AG08396 (cell line): ENCODE measurements around the gene EPB41L4B.
"Not testable (repeated sequence)": the region's sequence is repeated elsewhere in the genome, so short reads cannot be mapped to it uniquely, and the experiment has no call there.

Experiments
- DNase-seq: peaks from one replicate; pipeline ENCODE4 v3.0.0; 2012; ENCODE audit warnings: low spot score, mixed read lengths

Gene EPB41L4B

DNA sequence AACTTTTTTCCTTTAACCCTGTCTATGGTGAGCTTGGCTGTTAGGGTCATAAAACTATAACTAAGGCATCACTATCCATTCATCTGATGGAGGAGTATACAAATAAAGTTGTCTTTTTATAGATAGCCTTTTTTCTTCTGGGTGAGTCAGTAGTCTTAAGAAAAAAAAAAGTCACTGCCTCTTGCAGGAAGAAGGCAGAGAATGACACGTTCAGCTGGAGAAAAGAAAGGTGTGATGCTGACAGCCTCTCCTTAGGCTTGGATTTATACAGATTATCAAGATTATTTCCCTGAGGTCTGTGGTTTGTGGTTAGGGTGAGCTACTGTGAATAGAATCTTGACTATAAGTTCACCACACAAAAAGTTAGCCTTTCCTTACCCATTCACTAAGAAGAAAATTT lies 23.0 kb downstream of the EPB41L4B start:
- no peak for DNase-seq

DNA sequence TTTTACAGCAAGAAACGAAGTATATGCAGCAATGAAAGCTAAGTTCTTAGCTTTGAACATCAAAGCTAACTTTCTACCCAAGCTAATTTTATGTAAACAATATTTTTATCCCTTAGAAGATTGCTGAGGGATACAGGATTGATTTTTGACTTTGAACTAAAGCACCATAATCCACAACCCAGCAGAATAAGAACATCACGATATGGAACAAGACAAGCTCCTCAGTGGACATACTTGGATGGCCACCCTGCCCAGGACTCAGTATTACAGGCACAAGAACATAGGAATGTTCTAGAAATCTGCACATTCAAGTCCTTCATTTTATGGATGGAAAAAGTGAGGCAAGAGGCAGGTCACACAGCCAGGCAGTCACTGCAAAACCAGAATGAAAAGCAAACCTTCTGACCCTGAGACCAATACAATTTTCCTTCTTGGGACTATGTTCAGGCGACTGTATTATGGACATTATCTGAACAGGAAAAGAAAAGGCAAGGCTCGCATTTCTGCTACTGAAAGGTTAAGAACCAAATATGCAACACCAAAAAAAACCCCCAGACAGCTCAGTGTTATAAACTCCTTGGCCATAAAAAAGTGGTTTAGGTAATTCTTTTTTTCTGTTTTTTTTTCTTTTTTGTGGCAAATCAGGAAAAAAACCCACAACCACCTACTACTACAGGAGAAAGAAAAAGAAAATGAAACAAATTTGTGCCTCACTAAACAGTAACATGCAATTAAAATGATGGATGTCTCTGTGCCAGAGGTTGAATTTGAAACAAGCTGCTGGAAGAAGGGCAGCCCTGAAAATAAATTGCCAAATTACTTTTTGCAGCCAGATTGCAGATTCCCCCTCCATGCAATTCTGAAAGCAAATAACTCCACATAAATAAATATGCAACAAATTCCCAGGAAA lies 25.4 kb downstream of the EPB41L4B start:
- DNase-seq = no peak

DNA sequence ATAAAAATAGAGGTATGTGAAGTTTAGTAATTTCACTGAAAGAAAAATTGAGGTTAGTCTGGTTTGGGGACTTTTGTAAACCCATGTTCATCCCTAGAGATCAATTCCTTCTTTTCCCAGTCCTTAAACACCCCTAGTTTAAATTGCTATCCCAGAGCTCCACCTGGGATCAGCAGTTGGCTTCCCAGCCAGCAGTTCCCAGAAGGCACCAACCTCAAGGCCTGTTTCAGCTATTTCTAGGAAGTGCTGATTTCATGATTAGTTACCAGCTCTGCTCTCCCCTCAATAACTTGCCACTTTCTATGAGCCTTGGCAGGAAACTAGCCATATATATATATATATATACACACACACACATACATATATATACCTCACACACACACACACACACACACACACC lies 30.5 kb downstream of the EPB41L4B start:
- DNase-seq = no peak

DNA sequence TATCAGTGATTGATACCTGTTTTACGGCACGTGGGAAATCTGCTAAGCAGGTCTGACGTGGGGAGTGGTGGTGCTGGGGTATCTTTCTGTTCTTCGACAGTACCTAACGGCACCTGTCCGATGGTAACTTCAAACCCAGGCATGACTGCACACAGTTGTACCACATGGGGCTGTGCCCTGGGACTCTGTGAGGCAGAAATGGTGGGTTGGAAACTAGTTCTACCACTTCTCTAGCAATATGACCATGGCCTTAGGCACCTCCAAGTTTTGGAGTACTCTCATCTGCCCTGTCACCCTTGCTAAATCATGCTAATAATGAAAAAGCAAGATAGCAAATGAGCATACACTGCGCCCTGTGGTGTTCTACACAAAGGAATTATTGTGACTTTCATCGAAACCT lies 30.9 kb downstream of the EPB41L4B start:
- no peak for DNase-seq

DNA sequence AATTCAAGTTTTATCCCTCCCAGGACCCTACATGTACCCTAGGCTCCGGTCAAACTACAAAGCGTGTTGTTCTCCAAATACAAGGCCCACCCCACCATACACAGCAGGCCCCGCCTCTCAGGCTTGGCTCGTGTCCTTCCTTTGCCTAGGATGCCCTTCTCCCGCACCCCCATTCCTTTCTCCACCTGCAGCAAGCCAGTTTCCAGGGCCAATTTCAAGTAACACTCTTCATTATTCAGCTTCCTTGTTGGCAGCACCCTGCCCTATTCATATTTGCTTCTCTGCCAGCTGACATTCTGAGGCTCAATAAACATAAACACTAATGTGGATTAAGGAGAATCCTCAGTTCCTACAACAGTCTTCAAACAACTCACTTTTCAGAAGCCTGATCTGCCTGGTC lies 31.7 kb downstream of the EPB41L4B start:
- DNase-seq = no peak

DNA sequence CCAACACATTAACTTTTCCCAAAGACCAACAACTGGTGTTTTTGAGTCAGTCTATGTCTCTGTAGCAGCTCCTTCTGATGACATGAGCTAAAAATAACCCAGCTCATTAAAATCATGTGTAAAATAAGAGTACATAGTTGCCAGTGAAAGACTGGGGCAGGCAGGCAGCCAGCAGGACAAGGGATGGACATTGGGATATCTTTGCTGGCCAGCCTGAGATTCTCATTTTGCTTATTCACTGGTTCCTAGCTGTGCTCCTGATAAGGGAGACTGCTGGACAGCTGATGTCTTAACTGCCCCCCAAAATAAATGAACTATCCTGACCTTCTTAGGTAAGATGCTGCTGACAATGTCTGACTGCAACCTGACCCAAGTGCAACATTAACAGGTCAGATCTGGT lies 33.9 kb downstream of the EPB41L4B start:
- no peak for DNase-seq

DNA sequence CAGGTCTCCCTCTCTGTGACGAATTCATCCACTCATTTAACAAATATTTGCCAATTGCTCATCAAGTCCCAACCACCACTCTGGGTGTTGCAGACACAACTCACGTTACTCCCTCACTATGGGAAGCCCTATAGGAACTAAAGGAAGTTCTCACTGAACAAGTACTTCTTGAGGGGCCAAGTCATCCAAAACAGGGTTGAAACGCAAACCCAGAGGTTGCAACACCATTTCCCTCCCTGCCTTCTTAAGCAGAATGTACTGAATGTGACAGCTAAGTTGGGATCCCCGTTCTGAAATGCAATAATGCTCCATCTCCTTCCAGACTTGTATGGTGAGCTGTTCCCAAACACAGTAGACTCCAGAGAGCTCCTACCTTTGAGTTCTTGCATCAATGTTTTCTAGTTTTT lies 34.3 kb downstream of the EPB41L4B start:
- no peak for DNase-seq

DNA sequence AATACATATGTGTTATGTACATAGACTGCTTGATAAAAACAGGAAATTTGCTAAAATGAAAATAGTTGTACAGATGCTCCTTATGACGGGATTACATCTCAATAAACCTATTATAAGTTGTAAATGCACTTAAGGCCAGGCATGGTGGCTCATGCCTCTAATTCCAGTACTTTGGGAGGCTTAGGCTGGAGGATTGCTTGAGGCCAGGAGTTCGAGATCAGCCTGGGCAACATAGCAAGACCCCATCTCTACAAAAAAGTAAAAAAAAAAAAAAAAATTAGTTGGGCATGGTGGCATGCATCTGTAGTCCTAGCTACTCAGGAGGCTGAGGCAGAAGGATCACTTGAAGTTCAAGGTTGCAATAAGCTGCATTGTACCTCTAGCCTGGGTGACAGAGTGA lies 37.2 kb downstream of the EPB41L4B start:
- not testable (repeated sequence) for DNase-seq

DNA sequence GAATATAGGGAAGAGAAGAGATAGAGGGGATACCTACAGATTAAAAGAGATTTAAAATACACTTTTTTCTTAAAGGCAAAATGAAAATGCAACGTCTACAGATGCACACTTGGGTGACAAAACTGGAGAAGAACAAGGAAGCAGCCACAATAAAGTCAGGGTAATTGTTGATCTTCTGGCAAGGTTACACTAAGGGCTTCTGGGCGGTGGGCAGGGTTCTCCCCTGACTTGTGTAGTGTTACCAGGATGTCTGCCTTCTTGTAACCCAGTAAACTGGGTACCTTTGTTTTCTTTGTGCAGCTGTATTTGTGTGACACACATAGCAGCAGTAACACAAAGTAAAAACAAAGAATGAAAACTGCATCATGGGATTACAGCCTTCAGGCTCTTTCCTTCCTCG lies 37.8 kb downstream of the EPB41L4B start:
- DNase-seq = no peak

DNA sequence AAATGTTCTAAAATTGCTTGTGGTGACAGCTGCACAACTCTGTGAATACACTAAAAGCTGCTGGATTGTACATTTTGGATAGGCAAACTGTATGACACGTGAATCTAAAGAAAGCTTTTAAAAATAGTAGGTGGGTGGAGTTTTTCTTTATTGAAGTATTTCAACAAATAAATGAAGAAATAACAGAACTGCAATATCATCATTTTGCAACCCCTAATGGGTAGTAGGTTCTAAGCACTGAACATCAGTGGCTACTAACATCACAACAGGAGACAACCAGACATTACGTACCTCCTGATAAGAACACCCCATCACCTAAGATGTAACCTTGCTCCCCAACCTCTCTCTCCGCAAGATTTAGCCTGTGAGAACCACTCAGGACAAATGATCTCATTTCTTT lies 38.6 kb downstream of the EPB41L4B start:
- no peak for DNase-seq

DNA sequence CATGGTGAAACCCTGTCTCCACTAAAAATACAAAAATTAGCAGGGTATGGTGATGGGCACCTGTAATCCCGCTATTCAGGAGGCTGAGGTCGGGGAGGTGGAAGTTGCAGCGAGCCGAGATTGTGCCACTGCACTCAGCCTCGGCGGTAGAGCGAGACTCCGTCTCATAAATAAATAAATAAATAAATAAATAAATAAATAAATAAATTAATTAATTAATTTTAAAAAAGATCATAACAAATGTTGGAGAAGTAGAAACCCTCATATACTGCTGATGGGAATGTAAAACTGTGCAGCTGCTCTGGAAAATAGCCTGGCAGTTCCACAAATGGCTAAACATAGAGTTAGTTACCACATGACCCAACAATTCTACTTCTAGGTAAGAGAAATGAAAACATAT lies 39.3 kb downstream of the EPB41L4B start:
- no peak for DNase-seq

DNA sequence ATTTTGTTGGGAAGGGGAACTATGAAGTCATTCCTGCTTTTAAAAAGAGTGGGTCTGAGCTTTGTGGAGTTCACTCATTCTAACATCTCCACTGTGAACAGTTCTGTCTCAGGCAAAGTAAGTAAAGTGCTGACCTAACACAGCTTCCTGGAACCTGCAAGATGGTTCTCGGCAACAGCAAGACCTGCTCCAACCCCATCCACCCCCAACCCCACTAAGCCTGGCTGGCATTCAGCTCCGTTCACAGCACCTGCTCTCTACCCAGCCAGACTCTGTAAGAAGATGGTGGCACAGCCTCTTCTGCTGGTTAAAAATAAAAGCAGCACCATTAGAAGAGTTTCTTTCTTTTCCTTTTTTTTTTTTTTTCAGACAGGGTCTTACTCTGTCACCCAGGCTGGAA lies 42.0 kb downstream of the EPB41L4B start:
- no peak for DNase-seq

DNA sequence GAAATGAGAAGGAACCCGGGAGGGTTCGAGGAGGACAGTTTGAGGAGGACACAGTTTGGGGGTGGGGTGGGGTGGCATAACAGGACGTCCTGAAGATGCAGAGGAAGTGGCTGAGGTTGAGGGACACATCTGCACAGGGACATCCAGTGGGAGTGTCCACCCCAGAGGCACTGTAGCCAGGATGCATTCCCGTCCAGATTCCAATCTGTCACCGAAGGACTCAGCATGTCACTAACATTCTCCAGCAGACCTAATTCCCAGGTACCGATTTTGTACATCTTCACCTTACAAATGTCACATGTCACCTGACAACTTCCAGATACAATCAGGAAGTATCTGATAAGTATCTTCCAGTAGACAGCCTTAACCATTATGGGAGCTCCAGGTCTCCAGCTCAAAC lies 42.6 kb downstream of the EPB41L4B start:
- DNase-seq = no peak

DNA sequence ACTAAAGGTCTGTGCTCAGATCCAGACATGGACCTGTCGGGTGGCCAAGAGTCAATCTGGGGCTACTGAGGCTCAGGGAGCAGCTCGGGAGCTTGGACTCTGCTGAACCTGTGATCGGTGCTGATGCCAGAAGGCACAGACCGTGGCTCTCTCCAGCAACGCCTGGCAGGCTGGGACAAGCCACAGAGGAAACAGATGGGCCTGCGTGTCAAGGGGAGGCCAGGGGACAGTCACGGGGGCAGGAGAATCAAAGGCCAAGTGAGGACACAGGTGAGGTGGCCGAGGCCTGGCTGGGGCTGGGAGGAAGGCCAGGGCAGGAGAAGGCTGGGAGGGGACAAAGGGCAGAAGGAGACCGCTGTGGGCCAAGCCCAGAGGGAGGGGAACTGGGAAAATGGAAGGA lies 43.4 kb downstream of the EPB41L4B start:
- DNase-seq = no peak

DNA sequence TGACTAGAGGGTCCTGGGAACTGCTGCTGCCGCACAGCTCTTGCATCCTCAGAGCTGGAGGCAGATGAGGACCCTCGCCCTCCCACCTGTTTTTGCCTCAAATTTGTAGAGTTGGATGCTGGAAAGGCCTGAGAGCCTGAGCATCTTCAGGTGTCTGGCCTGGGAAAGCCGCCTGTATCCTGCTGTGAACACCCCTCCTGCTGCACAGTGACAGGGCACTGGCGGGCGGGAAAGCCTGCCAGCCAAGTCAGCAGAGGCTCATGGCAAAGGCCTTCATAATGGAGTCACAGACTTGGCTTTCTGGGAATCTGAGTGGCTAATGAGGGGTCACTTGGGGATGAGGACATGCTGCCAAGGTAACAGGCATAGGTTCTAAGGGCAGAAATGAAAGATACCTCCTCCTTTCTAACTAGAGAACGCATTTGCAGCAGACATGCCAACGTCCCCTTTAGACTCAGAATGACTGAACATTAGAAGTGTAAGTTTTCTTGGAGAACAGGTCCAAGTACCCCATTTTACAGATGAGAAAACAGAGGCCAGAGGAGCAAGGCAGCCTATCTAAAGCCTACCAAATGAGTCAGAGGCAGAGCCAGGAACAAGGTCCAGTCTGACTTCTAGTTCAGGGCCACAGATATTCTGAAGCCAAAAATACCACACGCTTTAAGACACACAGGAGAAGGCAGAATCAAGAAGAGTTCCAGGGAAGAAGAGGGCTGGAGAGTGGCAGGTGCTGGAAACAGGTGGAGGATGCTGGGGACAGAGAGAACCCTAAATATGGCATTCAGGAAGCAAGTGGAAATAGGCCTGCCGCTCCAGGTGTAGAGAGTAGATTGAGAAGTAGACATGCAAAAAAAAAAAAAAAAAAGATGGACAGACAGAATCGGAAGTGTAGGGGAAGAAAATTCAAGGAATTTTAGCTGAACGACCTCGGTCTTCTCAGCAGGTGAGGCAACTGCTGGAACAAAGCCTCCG lies 44.1 kb downstream of the EPB41L4B start:
- no peak for DNase-seq

DNA sequence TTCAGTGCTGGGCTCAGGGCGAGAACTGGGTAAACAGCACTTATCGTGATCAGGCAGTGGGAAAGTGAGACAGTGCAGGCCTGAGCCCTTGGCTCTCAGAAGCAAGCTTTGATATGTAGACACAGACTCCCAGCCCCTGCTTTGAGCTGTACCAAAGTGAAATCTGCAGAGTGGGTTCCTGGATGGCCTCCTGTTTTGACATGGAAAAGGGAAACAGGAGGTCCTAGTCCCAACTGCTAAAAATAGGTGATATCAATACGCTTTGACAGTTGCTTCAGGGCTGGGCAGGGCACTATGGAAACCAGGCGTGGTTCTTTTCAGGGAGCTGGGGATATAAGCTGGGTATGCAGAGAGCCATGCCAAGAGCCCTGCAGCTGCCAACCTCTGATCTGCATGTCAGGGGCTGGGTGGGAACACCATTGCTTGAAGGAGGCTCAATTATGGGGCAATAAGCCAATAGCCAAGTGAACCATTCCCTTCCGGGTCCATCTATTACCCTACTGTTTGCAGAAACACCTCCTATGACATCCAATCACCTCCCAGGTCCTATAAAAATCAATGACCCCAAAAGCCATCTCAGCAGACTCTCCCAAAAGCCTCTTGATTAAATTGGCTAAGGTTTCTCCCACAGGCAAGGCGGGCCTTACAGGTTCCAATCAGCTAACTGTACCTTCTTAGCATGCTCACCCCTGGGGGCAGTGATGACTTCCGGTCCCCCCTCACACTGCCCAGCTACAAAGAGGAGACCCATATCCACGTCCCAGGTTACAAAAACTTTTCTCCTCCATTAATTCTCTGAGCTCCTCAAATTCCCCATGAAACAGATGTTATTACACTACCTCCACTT lies 45.8 kb downstream of the EPB41L4B start:
- no peak for DNase-seq

DNA sequence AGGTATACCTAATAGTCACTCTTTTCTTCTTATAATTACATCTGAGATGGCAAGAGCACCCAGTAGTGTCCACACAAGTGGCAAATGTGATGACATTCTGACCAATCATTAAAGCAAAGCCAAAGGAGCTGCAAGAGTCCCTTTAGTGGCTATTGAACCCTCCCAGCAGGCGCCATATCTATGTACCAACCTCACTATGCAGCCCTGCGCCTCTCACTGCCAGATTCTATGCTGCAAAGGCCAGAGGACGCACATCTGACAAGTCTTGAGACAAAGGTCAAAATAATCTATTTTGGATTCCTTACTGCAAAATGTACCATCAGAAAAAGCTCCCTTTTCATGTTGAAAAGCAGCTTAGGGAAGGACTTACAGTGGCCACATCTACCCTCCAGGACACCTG lies 47.0 kb downstream of the EPB41L4B start:
- no peak for DNase-seq

DNA sequence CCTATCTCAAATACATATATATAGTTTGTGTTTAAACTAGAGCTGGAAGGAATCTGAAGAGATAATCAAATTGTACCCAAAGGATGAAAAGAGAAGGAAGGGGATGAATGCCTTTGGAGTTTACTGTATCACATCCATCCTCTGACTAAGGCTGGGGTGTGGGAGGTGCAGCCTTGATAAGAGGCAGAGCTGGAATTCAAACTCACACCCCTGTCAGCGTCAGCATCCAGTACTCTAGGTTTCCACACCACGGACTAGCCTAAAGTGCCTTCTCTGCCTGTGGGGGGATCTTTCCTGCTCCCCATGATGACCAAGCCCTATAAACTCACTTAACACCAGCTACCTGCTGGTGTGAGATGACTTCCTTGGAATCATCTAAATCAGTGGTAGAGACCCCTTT lies 48.1 kb downstream of the EPB41L4B start:
- no peak for DNase-seq

DNA sequence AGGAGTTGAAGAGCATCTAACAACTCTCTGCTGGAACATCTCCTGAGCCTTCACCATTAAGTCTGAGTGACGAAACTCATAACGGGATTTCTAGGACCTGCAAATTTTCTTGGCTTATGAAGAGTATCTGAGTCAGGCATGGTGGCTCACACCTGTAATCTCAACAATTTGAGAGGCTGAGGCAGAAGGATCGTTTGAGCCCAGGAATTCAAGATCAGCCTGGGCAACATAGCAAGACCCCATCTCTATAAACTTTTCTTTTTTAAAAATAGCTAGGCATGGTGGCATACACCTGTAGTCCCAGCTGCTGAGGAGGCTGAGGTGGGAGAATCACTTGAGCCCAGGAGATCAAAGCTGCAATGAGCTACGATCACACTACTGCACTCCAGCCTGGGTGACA lies 48.8 kb downstream of the EPB41L4B start:
- DNase-seq = no peak

DNA sequence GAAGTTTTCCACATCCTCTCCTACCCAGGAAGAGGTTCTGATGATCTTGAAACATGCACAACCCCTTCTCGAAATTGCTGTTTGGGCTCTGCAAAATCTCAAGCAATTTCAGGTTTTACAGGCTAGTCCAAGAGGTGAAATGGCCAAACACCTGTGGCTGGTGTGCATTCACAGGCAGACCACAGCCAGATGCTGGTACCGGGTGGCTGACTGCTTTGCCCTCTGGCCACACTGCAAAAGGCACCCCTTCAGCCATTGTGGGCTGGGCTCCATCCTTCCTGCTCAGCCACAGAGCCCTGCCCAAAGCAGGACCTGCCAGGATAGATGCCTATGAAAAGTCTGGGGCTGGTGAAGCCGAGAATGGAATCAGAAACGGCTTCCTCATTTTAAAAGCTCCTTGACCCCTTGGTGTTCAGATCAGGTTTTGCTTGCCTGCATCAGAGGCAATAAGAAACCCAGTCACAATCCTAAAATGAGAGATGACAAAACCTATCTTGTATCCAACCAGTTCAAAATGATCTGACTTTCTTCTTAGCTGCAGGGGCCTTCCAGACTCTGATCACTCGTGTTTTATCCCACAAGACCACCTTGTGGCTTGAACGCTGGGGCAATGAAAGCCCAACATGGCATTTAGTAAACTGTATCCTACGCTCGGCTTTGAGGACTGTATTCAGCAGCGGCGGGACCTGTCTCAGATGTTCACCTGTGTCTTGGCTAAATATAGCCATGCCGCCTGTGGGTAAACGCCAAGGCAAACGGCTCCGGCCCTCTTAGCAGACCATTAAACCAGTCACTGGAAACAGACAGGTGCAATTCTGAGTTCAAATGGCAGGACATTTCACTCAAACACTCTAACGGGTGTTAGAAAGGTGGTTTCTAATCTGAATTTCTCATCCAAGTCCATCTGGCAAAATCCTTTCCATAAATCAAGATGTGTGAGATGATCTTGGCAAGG lies 49.6 kb downstream of the EPB41L4B start:
- no peak for DNase-seq

DNA sequence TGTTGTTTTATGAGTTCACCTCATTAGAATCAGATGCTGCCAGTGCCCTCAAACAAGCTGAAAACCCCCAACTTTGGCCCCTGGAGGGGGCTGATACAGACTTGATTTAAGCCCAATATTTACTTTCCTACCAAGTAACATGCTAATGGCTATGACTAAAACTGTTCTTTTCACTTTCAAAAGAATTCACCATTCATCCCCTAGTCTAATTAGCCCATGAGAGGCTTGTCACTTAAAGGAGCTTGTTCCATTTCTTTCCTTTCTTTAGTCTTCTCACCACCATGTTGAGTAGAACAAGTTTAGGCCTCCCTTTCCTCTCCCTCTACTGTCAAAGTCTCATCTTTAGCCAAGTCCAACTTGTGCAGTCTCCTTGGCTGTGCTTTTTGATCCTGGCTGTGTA lies 50.4 kb downstream of the EPB41L4B start:
- no peak for DNase-seq
